ENCODE measurements around the gene SIX5. TPM values are rescaled to one million over a fixed set of nuclear protein-coding genes. Genes with fewer than 3 reads are reported as not detected.
A peak's percentile ranks its signal among the peaks of the same experiment; 100 is the strongest.

The SIX5 gene
- total and polyA plus RNA-seq, 7 donors, result 7.0 to 14.5 (median 9.2) TPM

- no peaks in the 10 kb centered on the region for H3K9me3 ChIP-seq
- ATAC-seq (no peak), DNase-seq (no peak)
- peak overlapping the region; percentile 30 for H3K27ac ChIP-seq
- peaks cover 34% of the 10 kb centered on the region for H3K4me1 ChIP-seq
- intact Hi-C loops (cut with DNase I), result no loop called here
- WGBS, 3 donors, result 57 to 71% (median 69%) methylated on average over 6 of the region's 6 CpGs
- H3K4me3 ChIP-seq, result peak overlapping the region; percentile 4
- no peaks in the 10 kb centered on the region for H3K27me3 ChIP-seq (ENCODE audit: insufficient read depth in 3 of 3, low read length in 2 of 3)
- H3K36me3 ChIP-seq (ENCODE audit: insufficient read depth in 1 of 2, low read depth in 1 of 2), result peaks cover 0 to 6% of the 10 kb centered on the region in 2 donors
- TF ChIP-seq CTCF (IDR thresholded peaks at IDR 0.05), result no peak
These were observed 4.6 kb downstream of the SIX5 start for GRCh38 chr19:45764475-45764874.

- H3K4me3 ChIP-seq, result no peak overlapping the region
- no peak for TF ChIP-seq CTCF (IDR thresholded peaks at IDR 0.05)
- peaks cover 0 to 6% of the 10 kb centered on the region in 2 donors for H3K36me3 ChIP-seq (ENCODE audit: insufficient read depth in 1 of 2, low read depth in 1 of 2)
- no peaks in the 10 kb centered on the region for H3K27me3 ChIP-seq (ENCODE audit: insufficient read depth in 3 of 3, low read length in 2 of 3)
- ATAC-seq (no peak), DNase-seq (no peak)
- intact Hi-C loops (cut with DNase I), result no loop called here
- WGBS, 3 donors, result 40 to 52% (median 45%) methylated on average over 27 of the region's 27 CpGs
- H3K4me1 ChIP-seq, result peaks cover 34% of the 10 kb centered on the region
- no peaks in the 10 kb centered on the region for H3K9me3 ChIP-seq
- H3K27ac ChIP-seq, result no peak overlapping the region
These were observed 5.3 kb downstream of the SIX5 start for GRCh38 chr19:45763691-45764294.

GRCh38 chr19:45762870-45763631, 6.0 kb downstream of the SIX5 start:
- ATAC-seq (no peak), DNase-seq (no peak)
- intact Hi-C loops (cut with DNase I), result no loop called here
- no peak overlapping the region for H3K27ac ChIP-seq
- no peaks in the 10 kb centered on the region for H3K27me3 ChIP-seq (ENCODE audit: insufficient read depth in 3 of 3, low read length in 2 of 3)
- WGBS, 3 donors, result 85 to 87% (median 86%) methylated on average over 14 to 15 of the region's 15 CpGs
- peaks cover 34% of the 10 kb centered on the region for H3K4me1 ChIP-seq
- H3K36me3 ChIP-seq (ENCODE audit: insufficient read depth in 1 of 2, low read depth in 1 of 2), result peaks cover 0 to 6% of the 10 kb centered on the region in 2 donors
- no peak for TF ChIP-seq CTCF (IDR thresholded peaks at IDR 0.05)
- H3K9me3 ChIP-seq, result no peaks in the 10 kb centered on the region
- no peak overlapping the region for H3K4me3 ChIP-seq

GRCh38 chr19:45761714-45762113, 7.3 kb downstream of the SIX5 start:
- ATAC-seq (no peak), DNase-seq (no peak)
- no peak for TF ChIP-seq CTCF (IDR thresholded peaks at IDR 0.05)
- intact Hi-C loops (cut with DNase I), result no loop called here
- no peaks in the 10 kb centered on the region for H3K9me3 ChIP-seq
- peaks cover 0 to 6% of the 10 kb centered on the region in 2 donors for H3K36me3 ChIP-seq (ENCODE audit: insufficient read depth in 1 of 2, low read depth in 1 of 2)
- no peak overlapping the region for H3K4me3 ChIP-seq
- H3K4me1 ChIP-seq, result peaks cover 30% of the 10 kb centered on the region
- 81 to 89% (median 88%) methylated on average over 14 to 17 of the region's 17 CpGs for WGBS, 3 donors
- H3K27me3 ChIP-seq (ENCODE audit: insufficient read depth in 3 of 3, low read length in 2 of 3), result no peaks in the 10 kb centered on the region
- H3K27ac ChIP-seq, result no peak overlapping the region
